ENCODE data around the gene MBD4. TPM values are rescaled to one million over a fixed set of nuclear protein-coding genes. Genes with fewer than 3 reads are reported as not detected.

Gene MBD4
- total RNA-seq, 1 donor from 2014 or later, result 22.8 TPM

- Mint-ChIP-seq H3K4me1 (ENCODE audit: low read depth, unreplicated experiment) (peaks cover 7% of the 10 kb centered on the region), H3K27me3 (ENCODE audit: low read depth, unreplicated experiment) (no peaks in the 10 kb centered on the region), H3K9me3 (ENCODE audit: unreplicated experiment) (no peaks in the 10 kb centered on the region), H3K36me3 (ENCODE audit: low read depth, unreplicated experiment) (peaks cover 12% of the 10 kb centered on the region), H3K4me3 (ENCODE audit: unreplicated experiment) (no peak overlapping the region), H3K27ac (ENCODE audit: unreplicated experiment) (no peak overlapping the region)
- no peak overlapping the region for H3K4me3 ChIP-seq (ENCODE audit: insufficient read depth, low read depth, low read length)
- no peak for TF ChIP-seq CTCF (IDR thresholded peaks at IDR 0.05; ENCODE audit: insufficient read depth, low read depth, low read length)
- TF ChIP-seq EZH2 (IDR thresholded peaks at IDR 0.05; ENCODE audit: insufficient read depth, low read length), result no peak
- no peaks in the 10 kb centered on the region for H3K79me2 ChIP-seq (ENCODE audit: insufficient read depth, low read length)
- FAIRE-seq (no peak), DNase-seq (ENCODE audit: low read depth) (no peak)
- H3K27ac ChIP-seq (ENCODE audit: low read depth, low read length), result no peak overlapping the region
- no peak overlapping the region for H3K9ac ChIP-seq (ENCODE audit: low read length)
- H3K4me1 ChIP-seq (ENCODE audit: insufficient read depth, low read length), result no peaks in the 10 kb centered on the region
- H3K4me2 ChIP-seq (ENCODE audit: low read length), result no peak overlapping the region
- no peaks in the 10 kb centered on the region for H3K27me3 ChIP-seq (ENCODE audit: insufficient read depth, low read length)
- no peak overlapping the region for H2AFZ ChIP-seq (ENCODE audit: low read depth, low read length)
- H3K36me3 ChIP-seq (ENCODE audit: insufficient read depth, low read length), result peaks cover 9% of the 10 kb centered on the region
- no peaks in the 10 kb centered on the region for H3K9me3 ChIP-seq (ENCODE audit: insufficient read depth, low read depth, low read length)
- no peaks in the 10 kb centered on the region for H4K20me1 ChIP-seq (ENCODE audit: insufficient read depth, low read length)
These were observed 8.6 kb upstream of the MBD4 start for GRCh38 chr3:129448186-129448895.

GRCh38 chr3:129446926-129447325, 7.2 kb upstream of the MBD4 start:
- no peak overlapping the region for H3K4me2 ChIP-seq (ENCODE audit: low read length)
- peaks cover 1% of the 10 kb centered on the region for H3K36me3 Mint-ChIP-seq (ENCODE audit: low read depth, unreplicated experiment)
- H4K20me1 ChIP-seq (ENCODE audit: insufficient read depth, low read length), result no peaks in the 10 kb centered on the region
- H3K9me3 Mint-ChIP-seq (ENCODE audit: unreplicated experiment), result no peaks in the 10 kb centered on the region
- H3K27ac Mint-ChIP-seq (ENCODE audit: unreplicated experiment), result no peak overlapping the region
- peaks cover 8% of the 10 kb centered on the region for H3K79me2 ChIP-seq (ENCODE audit: insufficient read depth, low read length)
- H3K9me3 ChIP-seq (ENCODE audit: insufficient read depth, low read depth, low read length), result no peaks in the 10 kb centered on the region
- H3K36me3 ChIP-seq (ENCODE audit: insufficient read depth, low read length), result peaks cover 3% of the 10 kb centered on the region
- peaks cover 1% of the 10 kb centered on the region for H3K4me1 ChIP-seq (ENCODE audit: insufficient read depth, low read length)
- no peak overlapping the region for H3K9ac ChIP-seq (ENCODE audit: low read length)
- no peak overlapping the region for H2AFZ ChIP-seq (ENCODE audit: low read depth, low read length)
- H3K4me1 Mint-ChIP-seq (ENCODE audit: low read depth, unreplicated experiment), result peaks cover 14% of the 10 kb centered on the region
- no peaks in the 10 kb centered on the region for H3K27me3 ChIP-seq (ENCODE audit: insufficient read depth, low read length)
- no peak for TF ChIP-seq CTCF (IDR thresholded peaks at IDR 0.05; ENCODE audit: insufficient read depth, low read depth, low read length)
- no peak for TF ChIP-seq EZH2 (IDR thresholded peaks at IDR 0.05; ENCODE audit: insufficient read depth, low read length)
- H3K27ac ChIP-seq (ENCODE audit: low read depth, low read length), result no peak overlapping the region
- no peaks in the 10 kb centered on the region for H3K27me3 Mint-ChIP-seq (ENCODE audit: low read depth, unreplicated experiment)
- DNase-seq (ENCODE audit: low read depth) (no peak), FAIRE-seq (no peak)
- no peak overlapping the region for H3K4me3 Mint-ChIP-seq (ENCODE audit: unreplicated experiment)
- no peak overlapping the region for H3K4me3 ChIP-seq (ENCODE audit: insufficient read depth, low read depth, low read length)

- H3K79me2 ChIP-seq (ENCODE audit: insufficient read depth, low read length), result peaks cover 17% of the 10 kb centered on the region
- no peak overlapping the region for H3K4me3 Mint-ChIP-seq (ENCODE audit: unreplicated experiment)
- no peak overlapping the region for H3K4me2 ChIP-seq (ENCODE audit: low read length)
These were observed 5.7 kb upstream of the MBD4 start for GRCh38 chr3:129445471-129445870.

More at GRCh38 chr3:129445471-129445870, 5.7 kb upstream of the MBD4 start:
- Histone ChIP-seq H3K9me3 (ENCODE audit: insufficient read depth, low read depth, low read length) (no peaks in the 10 kb centered on the region), H3K4me3 (ENCODE audit: insufficient read depth, low read depth, low read length) (no peak overlapping the region), H3K36me3 (ENCODE audit: insufficient read depth, low read length) (no peaks in the 10 kb centered on the region), H3K27me3 (ENCODE audit: insufficient read depth, low read length) (no peaks in the 10 kb centered on the region), H3K4me1 (ENCODE audit: insufficient read depth, low read length) (peaks cover 15% of the 10 kb centered on the region), H2AFZ (ENCODE audit: low read depth, low read length) (no peak overlapping the region), H4K20me1 (ENCODE audit: insufficient read depth, low read length) (no peaks in the 10 kb centered on the region), H3K9ac (ENCODE audit: low read length) (no peak overlapping the region), H3K27ac (ENCODE audit: low read depth, low read length) (no peak overlapping the region)
- TF ChIP-seq CTCF (IDR thresholded peaks at IDR 0.05; ENCODE audit: insufficient read depth, low read depth, low read length), result no peak
- TF ChIP-seq EZH2 (IDR thresholded peaks at IDR 0.05; ENCODE audit: insufficient read depth, low read length), result no peak
- DNase-seq (ENCODE audit: low read depth) (no peak), FAIRE-seq (no peak)
- no peak overlapping the region for H3K27ac Mint-ChIP-seq (ENCODE audit: unreplicated experiment)
- H3K4me1 Mint-ChIP-seq (ENCODE audit: low read depth, unreplicated experiment), result peaks cover 22% of the 10 kb centered on the region
- no peaks in the 10 kb centered on the region for H3K27me3 Mint-ChIP-seq (ENCODE audit: low read depth, unreplicated experiment)
- H3K36me3 Mint-ChIP-seq (ENCODE audit: low read depth, unreplicated experiment), result no peaks in the 10 kb centered on the region
- no peaks in the 10 kb centered on the region for H3K9me3 Mint-ChIP-seq (ENCODE audit: unreplicated experiment)

All from astrocyte (in vitro differentiated cells and primary cell).